ENCODE results near the gene SLC25A29. TPM values are rescaled to one million over a fixed set of nuclear protein-coding genes. Genes with fewer than 3 reads are reported as not detected.
"Not testable (repeated sequence)": the region's sequence is repeated elsewhere in the genome, so short reads cannot be mapped to it uniquely, and the experiment has no call there.

The SLC25A29 gene
- total RNA-seq, 2 experiments from 2014 or later = 14.9 to 15.7 TPM

DNA sequence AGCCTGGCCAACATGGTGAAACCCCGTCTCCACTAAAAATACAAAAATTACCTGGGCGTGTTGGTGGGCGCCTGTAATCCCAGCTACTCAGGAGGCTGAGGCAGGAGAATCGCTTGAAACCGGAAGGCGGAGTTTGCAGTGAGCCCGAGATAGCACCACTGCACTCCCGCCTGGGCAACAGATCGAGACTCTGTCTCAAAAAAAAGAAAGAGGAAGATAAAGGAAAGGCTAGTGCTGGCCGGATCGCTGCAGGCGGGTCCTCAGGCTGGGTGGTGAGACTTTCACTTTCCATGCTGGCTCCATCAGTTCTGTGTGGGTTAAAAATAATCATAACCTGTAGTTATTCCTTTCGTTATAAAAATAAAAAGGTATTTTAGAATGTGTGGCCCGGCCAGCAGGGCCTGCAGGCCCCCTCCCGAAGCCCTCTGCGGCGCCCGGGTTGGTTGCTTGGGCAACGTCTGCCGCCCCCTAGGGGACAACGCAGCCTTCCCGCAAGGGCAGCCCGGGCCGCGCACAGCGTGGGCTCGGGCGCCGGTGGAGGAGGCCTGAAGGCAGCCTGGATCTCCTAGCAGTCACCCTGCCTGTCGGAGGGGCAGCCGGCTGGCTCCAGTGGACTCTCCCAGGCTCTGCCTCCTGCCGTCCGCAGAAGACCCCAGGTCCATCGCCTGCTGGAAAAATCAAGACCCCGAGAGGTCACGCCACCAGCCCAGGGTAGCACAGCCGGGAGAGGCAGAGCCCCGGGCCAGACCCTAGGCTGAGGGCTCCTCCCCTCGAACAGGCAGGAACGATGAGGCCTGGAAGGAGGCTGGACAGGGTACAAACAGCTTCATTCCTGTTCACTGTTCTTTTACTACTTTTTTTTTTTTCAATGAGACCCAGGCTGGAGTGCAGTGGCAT is 11.9 kb upstream of the SLC25A29 start:
- DNase-seq = peak; percentile 79
- intact Hi-C loops (cut with micrococcal nuclease) = no loop called here
- Mint-ChIP-seq H3K9me3 (no peaks in the 10 kb centered on the region), H3K36me3 (no peaks in the 10 kb centered on the region), H3K27ac (no peak overlapping the region), H3K4me3 (peak overlapping the region; percentile 57), H3K4me1 (ENCODE audit: low read depth) (peaks cover 5% of the 10 kb centered on the region), H3K27me3 (no peaks in the 10 kb centered on the region)
- POLR2A ChIA-PET = no interaction called here
- CTCF ChIA-PET = interaction anchor here (0.6 to 2.6 kb wide), 5 partner anchors 13 to 77 kb away, joined by 3 to 8 read pairs (median 4); no protein-coding TSS in a partner anchor

DNA sequence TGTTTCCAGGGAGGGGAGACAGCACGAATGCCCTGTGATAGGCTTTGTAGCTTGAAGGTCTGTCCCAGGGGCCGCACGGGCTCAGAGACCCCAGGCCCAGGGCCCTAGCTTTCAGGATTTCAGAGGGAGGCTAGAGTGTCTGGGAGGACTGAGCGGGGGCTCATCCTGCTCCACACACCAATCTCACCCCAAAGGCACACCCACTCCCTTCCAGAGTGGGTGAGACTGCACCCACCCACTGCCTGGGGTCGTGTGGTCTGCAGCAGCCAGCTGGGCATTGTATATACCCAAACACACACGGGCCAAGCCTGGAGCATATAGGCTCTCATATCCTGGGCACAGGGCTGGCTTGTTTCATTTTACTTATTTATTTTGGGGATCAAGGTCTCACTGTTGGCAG is 11.1 kb upstream of the SLC25A29 start:
- intact Hi-C loops (cut with micrococcal nuclease) = no loop called here
- no peak overlapping the region for H3K4me3 Mint-ChIP-seq
- no peaks in the 10 kb centered on the region for H3K9me3 Mint-ChIP-seq
- no peaks in the 10 kb centered on the region for H3K36me3 Mint-ChIP-seq
- no peak overlapping the region for H3K27ac Mint-ChIP-seq
- POLR2A ChIA-PET = no interaction called here
- H3K4me1 Mint-ChIP-seq (ENCODE audit: low read depth) = peaks cover 5% of the 10 kb centered on the region
- H3K27me3 Mint-ChIP-seq = no peaks in the 10 kb centered on the region
- CTCF ChIA-PET = interaction anchor here (0.6 to 1.8 kb wide), 2 partner anchors 13 to 44 kb away, joined by 3 to 5 read pairs; no protein-coding TSS in a partner anchor
- DNase-seq = no peak

- no peak overlapping the region for H3K4me3 Mint-ChIP-seq
- no peaks in the 10 kb centered on the region for H3K9me3 Mint-ChIP-seq
- no peak overlapping the region for H3K27ac Mint-ChIP-seq
- intact Hi-C loops (cut with micrococcal nuclease) = no loop called here
- peaks cover 5% of the 10 kb centered on the region for H3K4me1 Mint-ChIP-seq (ENCODE audit: low read depth)
- no peaks in the 10 kb centered on the region for H3K36me3 Mint-ChIP-seq
- no peak for DNase-seq
- no peaks in the 10 kb centered on the region for H3K27me3 Mint-ChIP-seq
- ChIA-PET CTCF (no interaction called here), POLR2A (no interaction called here)
Observed at GRCh38 chr14:100314724-100315123, 8.5 kb upstream of the SLC25A29 start.

DNA sequence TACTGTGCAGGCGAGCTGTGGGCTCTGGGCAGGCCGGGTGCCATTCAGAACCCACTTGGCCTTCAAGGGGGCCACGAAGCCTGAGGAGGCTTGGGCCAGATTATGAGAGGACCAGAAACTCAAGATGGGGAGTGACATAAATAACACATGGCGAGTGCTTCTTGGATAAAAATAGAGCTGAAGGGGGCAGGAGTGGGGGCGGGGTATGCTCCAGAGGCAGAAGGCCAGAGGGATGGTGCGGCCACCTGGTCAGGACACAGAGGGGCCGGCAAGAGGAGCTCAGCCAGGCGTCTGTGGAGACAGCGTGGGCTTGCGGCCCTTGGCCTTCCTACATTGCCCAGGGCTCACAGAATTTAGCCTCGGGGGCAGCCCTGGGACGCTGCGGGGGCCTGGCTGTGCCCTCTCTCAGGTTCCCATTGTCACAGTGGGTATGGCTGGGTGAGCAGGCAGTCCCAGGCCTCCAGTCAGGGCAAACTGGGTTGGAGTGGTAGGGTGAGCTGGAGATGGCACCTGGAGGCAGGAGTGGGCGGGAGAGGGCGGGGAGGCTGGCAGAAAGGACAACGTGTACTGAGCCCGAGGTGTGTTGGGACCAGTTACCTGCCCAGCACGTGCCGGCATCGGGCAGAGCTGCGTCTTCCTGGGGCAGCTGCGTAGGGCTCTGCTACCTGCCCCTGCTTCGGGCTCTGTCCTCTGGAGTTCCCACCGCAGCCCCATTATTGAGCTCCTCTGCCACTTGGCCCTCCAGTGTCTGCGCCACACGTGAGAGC is 7.4 kb upstream of the SLC25A29 start:
- Mint-ChIP-seq H3K27me3 (no peaks in the 10 kb centered on the region), H3K9me3 (no peaks in the 10 kb centered on the region), H3K4me1 (ENCODE audit: low read depth) (peaks cover 5% of the 10 kb centered on the region), H3K4me3 (no peak overlapping the region), H3K27ac (no peak overlapping the region), H3K36me3 (no peaks in the 10 kb centered on the region)
- DNase-seq = no peak
- ChIA-PET POLR2A (no interaction called here), CTCF (interaction anchor here (1.7 kb wide), 1 partner anchor 28 kb away, joined by 6 read pairs; no protein-coding TSS in a partner anchor)
- intact Hi-C loops (cut with micrococcal nuclease) = no loop called here

DNA sequence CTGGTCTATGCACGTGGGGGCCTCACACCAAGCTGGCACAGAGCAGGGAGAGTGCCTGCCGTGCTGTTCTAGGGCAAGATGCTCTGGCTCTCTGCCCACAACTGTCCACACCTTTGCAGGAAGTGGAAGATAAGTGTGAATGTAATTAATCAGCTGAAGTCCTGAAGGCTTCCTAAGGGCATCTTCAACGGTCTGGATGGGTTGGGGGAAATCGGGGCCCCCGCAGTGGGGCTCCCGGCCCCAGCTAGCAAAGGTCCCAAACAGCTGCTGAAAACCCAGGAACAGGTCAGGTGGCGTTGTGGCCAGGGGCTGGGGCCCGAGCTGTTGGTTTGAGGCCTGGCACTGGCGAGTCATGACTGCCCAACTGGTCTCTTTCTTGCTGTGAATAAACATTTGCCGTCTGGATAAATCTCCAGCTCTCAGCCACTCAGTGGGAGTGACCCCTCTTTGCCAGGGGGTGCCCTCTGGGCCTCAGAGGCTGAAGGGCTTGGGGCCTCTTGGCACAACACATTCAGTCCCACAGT is 6.7 kb upstream of the SLC25A29 start:
- no peak overlapping the region for H3K4me3 Mint-ChIP-seq
- H3K9me3 Mint-ChIP-seq = no peaks in the 10 kb centered on the region
- CTCF ChIA-PET = interaction anchor here (1.2 to 1.7 kb wide), 2 partner anchors 17 to 28 kb away, joined by 3 to 6 read pairs; no protein-coding TSS in a partner anchor
- POLR2A ChIA-PET = interaction anchor here (0.6 kb wide), 1 partner anchor 25 kb away, joined by 3 read pairs; no protein-coding TSS in a partner anchor
- no peaks in the 10 kb centered on the region for H3K27me3 Mint-ChIP-seq
- DNase-seq = no peak
- peaks cover 3% of the 10 kb centered on the region for H3K4me1 Mint-ChIP-seq (ENCODE audit: low read depth)
- intact Hi-C loops (cut with micrococcal nuclease) = no loop called here
- no peak overlapping the region for H3K27ac Mint-ChIP-seq
- H3K36me3 Mint-ChIP-seq = no peaks in the 10 kb centered on the region

- ChIA-PET CTCF (interaction anchor here (1.2 to 1.7 kb wide), 2 partner anchors 16 to 27 kb away, joined by 3 to 6 read pairs; no protein-coding TSS in a partner anchor), POLR2A (interaction anchor here (0.6 kb wide), 1 partner anchor 25 kb away, joined by 3 read pairs; no protein-coding TSS in a partner anchor)
- H3K4me3 Mint-ChIP-seq; DNase-seq; H3K9me3 Mint-ChIP-seq; H3K36me3 Mint-ChIP-seq; H3K4me1 Mint-ChIP-seq (ENCODE audit: low read depth); H3K27me3 Mint-ChIP-seq; intact Hi-C loops (cut with micrococcal nuclease); H3K27ac Mint-ChIP-seq: not testable (repeated sequence)
Observed at GRCh38 chr14:100312110-100312876, 6.0 kb upstream of the SLC25A29 start.

DNA sequence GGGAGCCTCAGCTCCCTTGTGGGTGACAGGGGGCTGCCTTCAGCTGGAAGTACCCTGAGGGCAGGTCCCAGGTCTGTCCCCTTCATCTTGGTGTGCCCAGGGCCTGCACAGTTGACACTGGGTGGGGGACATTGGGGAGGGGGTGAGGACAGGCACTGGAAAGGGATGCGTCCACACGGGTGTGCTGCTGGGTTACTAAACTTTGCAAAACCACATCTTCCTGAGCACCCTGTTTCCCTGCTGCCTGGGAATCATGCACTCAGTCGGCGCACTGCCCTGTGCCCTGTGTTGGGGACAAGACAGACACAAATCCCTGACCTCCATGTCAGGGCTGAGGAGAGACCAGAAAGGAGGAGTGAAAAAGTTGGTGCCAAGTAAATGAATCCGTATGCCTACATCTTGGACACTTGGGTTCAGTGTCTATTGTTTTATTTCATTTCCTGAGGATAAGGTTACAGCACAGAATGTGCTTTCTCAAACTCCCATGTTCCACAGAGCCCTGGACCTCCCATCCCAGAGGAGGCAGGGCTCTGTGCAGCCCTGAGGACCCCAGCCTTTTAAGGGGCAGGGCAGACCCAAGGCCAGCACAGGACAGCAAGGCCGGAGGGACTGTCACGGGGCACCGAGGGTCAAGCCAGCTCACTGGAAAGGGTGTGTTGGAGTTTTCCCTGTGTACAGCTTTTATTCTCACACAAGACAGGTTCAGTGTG is 2.9 kb upstream of the SLC25A29 start:
- no peaks in the 10 kb centered on the region for H3K9me3 Mint-ChIP-seq
- POLR2A ChIA-PET = no interaction called here
- no peak overlapping the region for H3K4me3 Mint-ChIP-seq
- H3K27me3 Mint-ChIP-seq = peaks cover 6% of the 10 kb centered on the region
- H3K36me3 Mint-ChIP-seq = no peaks in the 10 kb centered on the region
- peaks cover 10% of the 10 kb centered on the region for H3K4me1 Mint-ChIP-seq (ENCODE audit: low read depth)
- H3K27ac Mint-ChIP-seq = no peak overlapping the region
- CTCF ChIA-PET = no interaction called here
- intact Hi-C loops (cut with micrococcal nuclease) = loop anchor here (10.0 kb wide), 1 partner anchor 336 kb away; no protein-coding TSS in a partner anchor
- DNase-seq = no peak

DNA sequence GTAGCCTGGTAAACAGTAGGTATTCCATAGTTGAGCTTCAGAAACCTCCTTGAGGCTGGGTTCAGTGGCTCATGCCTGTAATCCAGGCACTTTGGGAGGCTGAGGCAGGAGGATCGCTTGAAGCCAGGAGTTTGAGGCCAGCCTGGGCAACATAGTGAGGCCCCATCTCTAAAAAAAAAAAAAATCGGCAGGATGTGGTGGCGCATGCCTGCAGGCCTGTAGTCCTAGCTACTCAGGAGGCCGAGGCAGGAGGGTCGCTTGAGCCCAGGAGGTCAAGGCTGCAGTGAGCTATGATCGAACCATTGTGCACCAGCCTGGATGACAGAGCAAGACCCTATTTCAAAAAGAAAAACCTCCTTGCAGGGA is 2.2 kb upstream of the SLC25A29 start:
- H3K4me3 Mint-ChIP-seq, H3K27ac Mint-ChIP-seq, DNase-seq, H3K36me3 Mint-ChIP-seq, H3K9me3 Mint-ChIP-seq, H3K27me3 Mint-ChIP-seq, CTCF ChIA-PET, POLR2A ChIA-PET: not testable (repeated sequence)
- H3K4me1 Mint-ChIP-seq (ENCODE audit: low read depth) = peaks cover 10% of the 10 kb centered on the region
- intact Hi-C loops (cut with micrococcal nuclease) = loop anchor here (10.0 kb wide), 1 partner anchor 336 kb away; no protein-coding TSS in a partner anchor

DNA sequence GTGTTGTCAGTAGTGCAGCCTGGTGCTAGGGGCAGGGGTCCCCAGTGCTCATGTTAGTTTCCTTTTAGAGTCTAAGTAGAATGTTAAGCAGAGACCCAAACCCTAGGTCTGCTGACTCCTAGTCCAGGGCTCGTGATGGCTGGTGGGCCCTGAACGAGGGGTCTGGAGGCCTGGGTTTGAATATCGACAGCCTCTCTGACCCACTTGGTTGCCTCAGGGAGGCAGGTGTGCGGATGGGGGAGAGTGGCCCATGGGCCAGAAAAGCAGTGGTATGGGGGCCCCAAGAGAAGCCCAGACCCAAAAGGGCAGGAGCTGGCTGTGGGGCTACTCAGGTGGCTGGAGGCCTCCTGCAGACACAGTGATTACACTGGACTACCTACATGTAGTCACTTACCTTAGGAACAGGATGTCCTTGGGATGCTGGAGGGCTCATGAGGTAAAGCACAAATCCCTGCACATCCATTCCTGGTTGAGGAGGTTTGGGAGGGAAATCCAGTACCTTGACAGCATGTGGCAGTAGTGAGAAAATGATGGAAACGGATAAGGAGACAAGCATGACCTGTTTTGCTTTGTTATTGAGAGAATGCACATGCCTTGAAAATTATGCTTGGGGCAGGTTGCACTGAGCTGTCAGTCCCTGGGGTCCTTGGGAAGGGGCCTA is 1.7 kb upstream of the SLC25A29 start:
- CTCF ChIA-PET = no interaction called here

DNA sequence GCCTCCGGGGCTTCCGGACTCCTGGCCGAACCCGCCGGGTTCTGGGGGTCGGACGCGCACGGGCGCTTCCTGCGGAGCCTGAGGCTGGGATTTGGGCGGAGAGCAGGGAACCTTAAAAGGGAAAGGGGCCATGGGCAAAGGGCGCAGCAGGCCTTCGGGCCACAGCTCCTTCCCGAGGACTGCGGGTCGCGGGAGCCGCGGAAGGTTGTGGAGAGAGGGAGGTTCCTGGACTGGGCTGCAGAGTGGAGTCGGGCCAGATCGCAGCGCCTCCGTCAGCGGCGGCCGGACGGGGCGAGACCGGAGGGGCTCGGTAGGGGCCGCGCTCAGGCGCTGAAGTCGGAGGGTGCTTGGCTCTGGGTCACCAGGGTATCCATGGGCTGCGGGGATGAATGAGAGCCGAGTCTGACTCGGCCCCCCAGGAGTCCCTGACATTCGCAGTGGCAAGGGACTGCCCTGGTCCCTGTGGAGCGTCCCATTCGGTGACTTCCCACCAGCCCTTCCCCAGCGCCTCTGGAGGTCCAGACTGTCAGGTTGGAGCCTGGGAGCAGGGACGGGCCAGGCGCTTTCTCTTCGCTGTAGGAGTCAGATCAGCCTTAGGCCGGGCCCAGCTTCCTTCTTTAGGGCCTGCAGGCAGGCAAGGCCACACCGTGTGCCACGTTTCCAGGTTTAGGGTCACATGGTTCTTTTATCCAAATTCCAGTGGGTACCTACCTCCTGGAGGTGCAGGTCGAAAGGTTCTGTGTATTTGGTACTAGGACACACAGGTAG is 938 bp upstream of the SLC25A29 start:
- DNase-seq = no peak
- peak overlapping the region; percentile 61 for H3K4me3 Mint-ChIP-seq
- H3K4me1 Mint-ChIP-seq (ENCODE audit: low read depth) = peaks cover 10% of the 10 kb centered on the region
- CTCF ChIA-PET = no interaction called here
- intact Hi-C loops (cut with micrococcal nuclease) = loop anchor here (10.0 kb wide), 1 partner anchor 338 kb away; no protein-coding TSS in a partner anchor
- H3K36me3 Mint-ChIP-seq = no peaks in the 10 kb centered on the region
- no peaks in the 10 kb centered on the region for H3K9me3 Mint-ChIP-seq
- H3K27ac Mint-ChIP-seq = no peak overlapping the region
- POLR2A ChIA-PET = no interaction called here
- H3K27me3 Mint-ChIP-seq = peaks cover 6% of the 10 kb centered on the region

More for the DNA sequence above, 1.7 kb upstream of the SLC25A29 start:
- Mint-ChIP-seq H3K27ac (no peak overlapping the region), H3K36me3 (no peaks in the 10 kb centered on the region), H3K4me3 (peak overlapping the region; percentile 61), H3K4me1 (ENCODE audit: low read depth) (peaks cover 10% of the 10 kb centered on the region), H3K27me3 (peaks cover 6% of the 10 kb centered on the region), H3K9me3 (no peaks in the 10 kb centered on the region)
- intact Hi-C loops (cut with micrococcal nuclease) = loop anchor here (10.0 kb wide), 1 partner anchor 337 kb away; no protein-coding TSS in a partner anchor
- POLR2A ChIA-PET = no interaction called here
- no peak for DNase-seq

All from activated CD4-positive, alpha-beta memory T cell treated with anti-CD3 and anti-CD28 coated beads for 36 hours (primary cell).